Measurements from ENCODE around the gene CCR9.

- TF ChIP-seq POLR2A (IDR thresholded peaks at IDR 0.05), result no peak
- TF ChIP-seq, protein P1, sequence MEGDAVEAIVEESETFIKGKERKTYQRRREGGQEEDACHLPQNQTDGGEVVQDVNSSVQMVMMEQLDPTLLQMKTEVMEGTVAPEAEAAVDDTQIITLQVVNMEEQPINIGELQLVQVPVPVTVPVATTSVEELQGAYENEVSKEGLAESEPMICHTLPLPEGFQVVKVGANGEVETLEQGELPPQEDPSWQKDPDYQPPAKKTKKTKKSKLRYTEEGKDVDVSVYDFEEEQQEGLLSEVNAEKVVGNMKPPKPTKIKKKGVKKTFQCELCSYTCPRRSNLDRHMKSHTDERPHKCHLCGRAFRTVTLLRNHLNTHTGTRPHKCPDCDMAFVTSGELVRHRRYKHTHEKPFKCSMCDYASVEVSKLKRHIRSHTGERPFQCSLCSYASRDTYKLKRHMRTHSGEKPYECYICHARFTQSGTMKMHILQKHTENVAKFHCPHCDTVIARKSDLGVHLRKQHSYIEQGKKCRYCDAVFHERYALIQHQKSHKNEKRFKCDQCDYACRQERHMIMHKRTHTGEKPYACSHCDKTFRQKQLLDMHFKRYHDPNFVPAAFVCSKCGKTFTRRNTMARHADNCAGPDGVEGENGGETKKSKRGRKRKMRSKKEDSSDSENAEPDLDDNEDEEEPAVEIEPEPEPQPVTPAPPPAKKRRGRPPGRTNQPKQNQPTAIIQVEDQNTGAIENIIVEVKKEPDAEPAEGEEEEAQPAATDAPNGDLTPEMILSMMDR (IDR thresholded peaks at IDR 0.05), result no peak
Measured at GRCh38 chr3:45937206-45938042, 51.1 kb downstream of the CCR9 start.

Measured in testis (tissue), 2 donors.